Body of pancreas (tissue), 4 donors: ENCODE data around the gene AGAP5.

Source experiments
- POLR2A ChIP-seq, 3 donors: fragments of 450-650 bp; IDR thresholded peaks; one replicate each; pipeline ENCODE4 v1.6.1; 2016; ENCODE audit warnings: antibody characterized with exemption in 3 of 3, mild to moderate bottlenecking in 2 of 3
- TF ChIP-seq, protein P1 (sequence below), 7 experiments: fragments of 450-650 bp in 4 of 7; fragments of 200-600 bp in 3 of 7; sonication (generic) in 3 of 7; IDR thresholded peaks; one replicate each; pipeline ENCODE4 v1.5.1; 2016 to 2019; ENCODE audit warnings: antibody characterized with exemption in 7 of 7

DNA sequence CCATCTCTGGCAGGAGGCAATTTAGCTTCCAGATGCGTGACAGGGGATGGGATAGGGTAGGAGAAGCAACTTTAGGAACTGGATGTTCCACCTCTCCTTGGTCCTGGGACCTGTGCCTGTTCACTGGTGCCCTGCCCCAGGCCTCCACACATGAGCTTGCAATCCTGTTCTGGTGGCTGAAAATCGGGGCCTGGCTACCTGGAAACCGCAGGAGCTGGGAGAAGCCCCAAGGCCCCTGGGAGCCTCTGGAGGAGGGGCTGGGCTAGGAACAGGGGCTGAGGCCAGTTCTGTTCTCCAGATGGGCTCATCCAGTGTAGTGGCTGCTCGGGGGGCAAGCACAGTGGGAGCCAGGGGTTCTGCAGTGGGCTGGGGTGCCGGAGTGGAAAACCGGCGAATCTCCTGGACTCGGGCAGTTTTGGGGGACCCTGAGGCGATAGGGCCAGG lies 51.3 kb downstream of the AGAP5 start:
- no peak for TF ChIP-seq POLR2A (IDR thresholded peaks at IDR 0.05)
- TF ChIP-seq, protein P1, sequence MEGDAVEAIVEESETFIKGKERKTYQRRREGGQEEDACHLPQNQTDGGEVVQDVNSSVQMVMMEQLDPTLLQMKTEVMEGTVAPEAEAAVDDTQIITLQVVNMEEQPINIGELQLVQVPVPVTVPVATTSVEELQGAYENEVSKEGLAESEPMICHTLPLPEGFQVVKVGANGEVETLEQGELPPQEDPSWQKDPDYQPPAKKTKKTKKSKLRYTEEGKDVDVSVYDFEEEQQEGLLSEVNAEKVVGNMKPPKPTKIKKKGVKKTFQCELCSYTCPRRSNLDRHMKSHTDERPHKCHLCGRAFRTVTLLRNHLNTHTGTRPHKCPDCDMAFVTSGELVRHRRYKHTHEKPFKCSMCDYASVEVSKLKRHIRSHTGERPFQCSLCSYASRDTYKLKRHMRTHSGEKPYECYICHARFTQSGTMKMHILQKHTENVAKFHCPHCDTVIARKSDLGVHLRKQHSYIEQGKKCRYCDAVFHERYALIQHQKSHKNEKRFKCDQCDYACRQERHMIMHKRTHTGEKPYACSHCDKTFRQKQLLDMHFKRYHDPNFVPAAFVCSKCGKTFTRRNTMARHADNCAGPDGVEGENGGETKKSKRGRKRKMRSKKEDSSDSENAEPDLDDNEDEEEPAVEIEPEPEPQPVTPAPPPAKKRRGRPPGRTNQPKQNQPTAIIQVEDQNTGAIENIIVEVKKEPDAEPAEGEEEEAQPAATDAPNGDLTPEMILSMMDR (IDR thresholded peaks at IDR 0.05): no peak
